Gastrocnemius medialis (tissue), 4 donors: ENCODE results near the gene TTLL9.

ENCODE experiments used
- CTCF ChIP-seq, 5 experiments: fragments of 450-650 bp in 3 of 5; fragments of 200-600 bp in 2 of 5; sonication (generic) in 2 of 5; IDR thresholded peaks in 4 of 5; conservative IDR thresholded peaks in 1 of 5; 1 replicate in 4 of 5; 2 replicates in 1 of 5; pipeline ENCODE4 v1.5.1; 2016 to 2019; ENCODE audit warnings: antibody characterized with exemption in 5 of 5, mild to moderate bottlenecking in 3 of 5, moderate library complexity in 3 of 5
- POLR2A ChIP-seq, 2 donors: fragments of 450-650 bp; IDR thresholded peaks; one replicate each; pipeline ENCODE4 v1.6.1; 2017; ENCODE audit warnings: antibody characterized with exemption in 2 of 2, mild to moderate bottlenecking in 2 of 2, moderate library complexity in 2 of 2

- TF ChIP-seq POLR2A (IDR thresholded peaks at IDR 0.05): no peak
- TF ChIP-seq CTCF (IDR thresholded peaks at IDR 0.05 in 4 of 5, conservative IDR thresholded peaks at IDR 0.05 in 1 of 5): no peak
Measured at GRCh38 chr20:31837896-31838397, 32.5 kb upstream of the TTLL9 start.
